ENCODE measurements around the gene APH1B. TPM values are rescaled to one million over a fixed set of nuclear protein-coding genes. Genes with fewer than 3 reads are reported as not detected.

Gene APH1B
- total RNA-seq, 1 experiment from 2014 or later: 5.2 TPM

- Mint-ChIP-seq H3K4me1 (ENCODE audit: insufficient read depth, unreplicated experiment) (no peaks in the 10 kb centered on the region), H3K9me3 (ENCODE audit: unreplicated experiment) (no peaks in the 10 kb centered on the region), H3K27me3 (ENCODE audit: insufficient read depth, unreplicated experiment) (no peaks in the 10 kb centered on the region), H3K36me3 (ENCODE audit: insufficient read depth, unreplicated experiment) (no peaks in the 10 kb centered on the region), H3K4me3 (ENCODE audit: unreplicated experiment) (no peak overlapping the region), H3K27ac (ENCODE audit: low read depth, unreplicated experiment) (no peak overlapping the region)
- no peak for TF ChIP-seq CTCF (IDR thresholded peaks at IDR 0.05; ENCODE audit: unreplicated experiment)
- ChIA-PET POLR2A (interaction anchor here (1.8 kb wide), 1 partner anchor 15 kb away, joined by 6 read pairs; the partner anchor contains the start of gene APH1B), CTCF (interaction anchor here (1.0 to 5.6 kb wide), 6 partner anchors 58 to 306 kb away, joined by 3 to 70 read pairs (median 10); no protein-coding TSS in a partner anchor)
- intact Hi-C loops (cut with micrococcal nuclease): no loop called here
- DNase-seq (ENCODE audit: unreplicated experiment): no peak
- no TSS peak for BruUV-seq (replicated peaks)
Observed at GRCh38 chr15:63292771-63293170, 15.4 kb downstream of the APH1B start.

- H3K9me3 Mint-ChIP-seq (ENCODE audit: unreplicated experiment): no peaks in the 10 kb centered on the region
- no peaks in the 10 kb centered on the region for H3K4me1 Mint-ChIP-seq (ENCODE audit: insufficient read depth, unreplicated experiment)
- peaks cover 9% of the 10 kb centered on the region for H3K36me3 Mint-ChIP-seq (ENCODE audit: insufficient read depth, unreplicated experiment)
- H3K27me3 Mint-ChIP-seq (ENCODE audit: insufficient read depth, unreplicated experiment): no peaks in the 10 kb centered on the region
- H3K4me3 Mint-ChIP-seq (ENCODE audit: unreplicated experiment): no peak overlapping the region
- no TSS peak for BruUV-seq (replicated peaks)
- peak overlapping the region; percentile 43 for H3K27ac Mint-ChIP-seq (ENCODE audit: low read depth, unreplicated experiment)
- no peak for TF ChIP-seq CTCF (IDR thresholded peaks at IDR 0.05; ENCODE audit: unreplicated experiment)
- DNase-seq (ENCODE audit: unreplicated experiment): no peak
- ChIA-PET CTCF (interaction anchor here (0.6 to 1.3 kb wide), 7 partner anchors 7 to 359 kb away, joined by 3 to 9 read pairs (median 3); no protein-coding TSS in a partner anchor), POLR2A (interaction anchor here (1.2 kb wide), 1 partner anchor 9 kb away, joined by 3 read pairs; no protein-coding TSS in a partner anchor)
- intact Hi-C loops (cut with micrococcal nuclease): no loop called here
Observed at GRCh38 chr15:63294359-63294758, 17.0 kb downstream of the APH1B start.

GRCh38 chr15:63295341-63295740 lies 17.9 kb downstream of the APH1B start:
- no peak for DNase-seq (ENCODE audit: unreplicated experiment)
- Mint-ChIP-seq H3K36me3 (ENCODE audit: insufficient read depth, unreplicated experiment) (peaks cover 9% of the 10 kb centered on the region), H3K4me3 (ENCODE audit: unreplicated experiment) (no peak overlapping the region), H3K9me3 (ENCODE audit: unreplicated experiment) (no peaks in the 10 kb centered on the region), H3K27me3 (ENCODE audit: insufficient read depth, unreplicated experiment) (no peaks in the 10 kb centered on the region), H3K4me1 (ENCODE audit: insufficient read depth, unreplicated experiment) (no peaks in the 10 kb centered on the region), H3K27ac (ENCODE audit: low read depth, unreplicated experiment) (no peak overlapping the region)
- ChIA-PET POLR2A (no interaction called here), CTCF (interaction anchor here (0.7 to 1.0 kb wide), 2 partner anchors 83 to 171 kb away, joined by 3 read pairs; no protein-coding TSS in a partner anchor)
- BruUV-seq (replicated peaks): no TSS peak
- no peak for TF ChIP-seq CTCF (IDR thresholded peaks at IDR 0.05; ENCODE audit: unreplicated experiment)
- intact Hi-C loops (cut with micrococcal nuclease): no loop called here

GRCh38 chr15:63296195-63296594 lies 18.8 kb downstream of the APH1B start:
- H3K36me3 Mint-ChIP-seq (ENCODE audit: insufficient read depth, unreplicated experiment): peaks cover 9% of the 10 kb centered on the region
- H3K4me3 Mint-ChIP-seq (ENCODE audit: unreplicated experiment): no peak overlapping the region
- POLR2A ChIA-PET: no interaction called here
- no peaks in the 10 kb centered on the region for H3K9me3 Mint-ChIP-seq (ENCODE audit: unreplicated experiment)
- CTCF ChIA-PET: no interaction called here
- intact Hi-C loops (cut with micrococcal nuclease): no loop called here
- no peaks in the 10 kb centered on the region for H3K4me1 Mint-ChIP-seq (ENCODE audit: insufficient read depth, unreplicated experiment)
- no peak overlapping the region for H3K27ac Mint-ChIP-seq (ENCODE audit: low read depth, unreplicated experiment)
- H3K27me3 Mint-ChIP-seq (ENCODE audit: insufficient read depth, unreplicated experiment): no peaks in the 10 kb centered on the region
- BruUV-seq (replicated peaks): no TSS peak
- no peak for TF ChIP-seq CTCF (IDR thresholded peaks at IDR 0.05; ENCODE audit: unreplicated experiment)
- no peak for DNase-seq (ENCODE audit: unreplicated experiment)

Measured in MCF 10A (cell line).